GM23248 (cell line): Measurements from ENCODE around the gene UROC1.

Source experiments
- EZH2 ChIP-seq: fragments of 200-600 bp; sonication (generic); IDR thresholded peaks from 2 replicates; pipeline ENCODE4 v1.6.1; 2018; ENCODE audit warnings: antibody characterized with exemption, mild to moderate bottlenecking; ENCODE audit not compliant: insufficient read depth, poor library complexity, severe bottlenecking
- EZH2phosphoT487 ChIP-seq: fragments of 200-600 bp; sonication (generic); IDR thresholded peaks from 2 replicates; pipeline ENCODE4 v1.6.1; 2018; ENCODE audit warnings: antibody characterized with exemption, moderate library complexity, mild to moderate bottlenecking, low read depth; ENCODE audit not compliant: insufficient read depth

DNA sequence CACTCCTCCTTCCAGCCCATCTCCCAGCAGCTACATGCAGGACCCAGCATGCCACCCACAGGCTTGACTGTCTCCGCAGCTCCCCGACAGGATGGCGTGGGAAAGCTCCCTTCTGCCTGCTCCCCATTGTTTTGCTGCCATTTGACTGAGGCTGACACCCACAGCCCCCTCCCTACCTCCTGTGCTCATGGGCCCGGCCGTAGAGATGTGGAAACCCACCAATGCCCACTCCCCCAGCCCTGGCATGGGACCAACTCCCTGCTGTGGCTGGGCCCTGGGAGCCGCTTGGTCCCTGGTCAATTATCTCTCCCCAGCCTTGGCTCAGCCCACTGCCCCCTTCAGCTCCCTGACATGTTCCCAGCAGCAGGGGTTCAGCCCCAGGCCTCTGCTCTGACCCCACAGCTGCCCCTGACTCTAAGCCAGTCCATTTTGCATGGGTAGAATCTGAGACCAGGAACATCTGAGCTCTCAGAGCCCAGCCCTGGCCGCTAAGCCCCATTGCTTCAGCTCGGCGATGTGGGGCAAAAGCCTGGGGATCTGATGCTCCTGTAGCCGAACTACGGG lies 33.0 kb upstream of the UROC1 start:
- TF ChIP-seq EZH2, result no peak
- no peak for TF ChIP-seq EZH2phosphoT487
